OCI-LY1 (cell line): ENCODE results near the gene CPNE5.

Experiments used
- H2AFZ ChIP-seq: fragments of 200-600 bp; sonication (generic), shearing (Covaris generic); 2 replicates; pipeline ENCODE4 v1.6.0; 2014; ENCODE audit warnings: antibody characterized with exemption, mild to moderate bottlenecking, low read length
- H3F3A ChIP-seq: fragments of 200-600 bp; sonication (generic), shearing (Covaris generic); 2 replicates; pipeline ENCODE4 v1.6.0; 2014; ENCODE audit warnings: mild to moderate bottlenecking, antibody characterized with exemption, low read length, moderate library complexity; ENCODE audit not compliant: insufficient read depth
- H3K27ac ChIP-seq: fragments of 200-600 bp; sonication (generic); 2 replicates; pipeline ENCODE4 v1.5.1; 2014; ENCODE audit warnings: low read length, mixed run types, mild to moderate bottlenecking, low read depth; ENCODE audit not compliant: poor library complexity, severe bottlenecking
- H3K27me3 ChIP-seq: fragments of 200-600 bp; sonication (generic); 2 replicates; pipeline ENCODE4 v1.6.0; 2014; ENCODE audit warnings: antibody characterized with exemption, mild to moderate bottlenecking, low read length, moderate library complexity; ENCODE audit not compliant: insufficient read depth
- H3K36me3 ChIP-seq: fragments of 200-600 bp; sonication (generic); 2 replicates; pipeline ENCODE4 v1.6.1; 2014; ENCODE audit warnings: mild to moderate bottlenecking, antibody characterized with exemption, low read length, moderate library complexity, mixed read lengths; ENCODE audit not compliant: insufficient read depth
- H3K4me1 ChIP-seq: fragments of 200-600 bp; sonication (generic); 2 replicates; pipeline ENCODE4 v1.5.1; 2014; ENCODE audit warnings: mild to moderate bottlenecking, low read length, moderate library complexity; ENCODE audit not compliant: insufficient read depth, severe bottlenecking
- H3K4me2 ChIP-seq: fragments of 200-600 bp; sonication (generic), shearing (Covaris generic); 2 replicates; pipeline ENCODE4 v1.6.1; 2014; ENCODE audit warnings: low read length
- H3K4me3 ChIP-seq: fragments of 200-600 bp; sonication (generic); 2 replicates; pipeline ENCODE4 v1.5.1; 2014; ENCODE audit warnings: low read length, low read depth, mild to moderate bottlenecking, mixed read lengths; ENCODE audit not compliant: poor library complexity, severe bottlenecking
- H3K79me2 ChIP-seq: fragments of 200-600 bp; shearing (Covaris generic); 2 replicates; pipeline ENCODE4 v1.6.1; 2016; ENCODE audit warnings: mixed run types, low read length, mixed read lengths; ENCODE audit not compliant: insufficient read depth
- H3K9ac ChIP-seq: fragments of 200-600 bp; sonication (generic), shearing (Covaris generic); 2 replicates; pipeline ENCODE4 v1.6.1; 2014; ENCODE audit warnings: mild to moderate bottlenecking, low read length, mixed read lengths
- H3K9me2 ChIP-seq: fragments of 200-600 bp; sonication (generic), shearing (Covaris generic); 2 replicates; pipeline ENCODE4 v1.6.1; 2014; ENCODE audit warnings: low read depth, mild to moderate bottlenecking, low read length, mixed read lengths
- H3K9me3 ChIP-seq: fragments of 200-600 bp; shearing (Covaris generic); 2 replicates; pipeline ENCODE4 v1.6.1; 2014; ENCODE audit warnings: low read length, mixed read lengths
- H4K20me1 ChIP-seq: fragments of 200-600 bp; sonication (generic), shearing (Covaris generic); 2 replicates; pipeline ENCODE4 v1.6.0; 2016; ENCODE audit warnings: mild to moderate bottlenecking, low read length; ENCODE audit not compliant: insufficient read depth
- EZH2 ChIP-seq: fragments of 200-600 bp; sonication (generic), shearing (Covaris generic); IDR thresholded peaks from 2 replicates; pipeline ENCODE4 v1.8.0; 2017; ENCODE audit warnings: borderline replicate concordance, mixed run types, mild to moderate bottlenecking, antibody characterized with exemption, low read length, moderate library complexity, mixed read lengths
- TF ChIP-seq, protein P1 (sequence below): fragments of 200-600 bp; sonication (generic), shearing (Covaris generic); IDR thresholded peaks from 2 replicates; pipeline ENCODE4 v1.5.1; 2017; ENCODE audit warnings: mild to moderate bottlenecking, antibody characterized with exemption, low read length, moderate library complexity, mixed read lengths

Gene CPNE5

GRCh38 chr6:36729161-36729524 is 110.1 kb downstream of the CPNE5 start:
- Histone ChIP-seq H3K9me3 (no peaks in the 10 kb centered on the region), H3K27ac (no peak overlapping the region), H3F3A (no peaks in the 10 kb centered on the region), H3K27me3 (0 out of 2 replicates have a peak, but pooled peaks cover 3% of the 10 kb centered on the region), H4K20me1 (no peaks in the 10 kb centered on the region), H2AFZ (no peak overlapping the region), H3K4me3 (no peak overlapping the region), H3K4me1 (peaks cover 9% of the 10 kb centered on the region), H3K36me3 (no peaks in the 10 kb centered on the region), H3K4me2 (no peak overlapping the region), H3K9ac (no peak overlapping the region), H3K9me2 (no peaks in the 10 kb centered on the region), H3K79me2 (no peaks in the 10 kb centered on the region)
- no peak for TF ChIP-seq EZH2
- TF ChIP-seq, protein P1, sequence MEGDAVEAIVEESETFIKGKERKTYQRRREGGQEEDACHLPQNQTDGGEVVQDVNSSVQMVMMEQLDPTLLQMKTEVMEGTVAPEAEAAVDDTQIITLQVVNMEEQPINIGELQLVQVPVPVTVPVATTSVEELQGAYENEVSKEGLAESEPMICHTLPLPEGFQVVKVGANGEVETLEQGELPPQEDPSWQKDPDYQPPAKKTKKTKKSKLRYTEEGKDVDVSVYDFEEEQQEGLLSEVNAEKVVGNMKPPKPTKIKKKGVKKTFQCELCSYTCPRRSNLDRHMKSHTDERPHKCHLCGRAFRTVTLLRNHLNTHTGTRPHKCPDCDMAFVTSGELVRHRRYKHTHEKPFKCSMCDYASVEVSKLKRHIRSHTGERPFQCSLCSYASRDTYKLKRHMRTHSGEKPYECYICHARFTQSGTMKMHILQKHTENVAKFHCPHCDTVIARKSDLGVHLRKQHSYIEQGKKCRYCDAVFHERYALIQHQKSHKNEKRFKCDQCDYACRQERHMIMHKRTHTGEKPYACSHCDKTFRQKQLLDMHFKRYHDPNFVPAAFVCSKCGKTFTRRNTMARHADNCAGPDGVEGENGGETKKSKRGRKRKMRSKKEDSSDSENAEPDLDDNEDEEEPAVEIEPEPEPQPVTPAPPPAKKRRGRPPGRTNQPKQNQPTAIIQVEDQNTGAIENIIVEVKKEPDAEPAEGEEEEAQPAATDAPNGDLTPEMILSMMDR: no peak

DNA sequence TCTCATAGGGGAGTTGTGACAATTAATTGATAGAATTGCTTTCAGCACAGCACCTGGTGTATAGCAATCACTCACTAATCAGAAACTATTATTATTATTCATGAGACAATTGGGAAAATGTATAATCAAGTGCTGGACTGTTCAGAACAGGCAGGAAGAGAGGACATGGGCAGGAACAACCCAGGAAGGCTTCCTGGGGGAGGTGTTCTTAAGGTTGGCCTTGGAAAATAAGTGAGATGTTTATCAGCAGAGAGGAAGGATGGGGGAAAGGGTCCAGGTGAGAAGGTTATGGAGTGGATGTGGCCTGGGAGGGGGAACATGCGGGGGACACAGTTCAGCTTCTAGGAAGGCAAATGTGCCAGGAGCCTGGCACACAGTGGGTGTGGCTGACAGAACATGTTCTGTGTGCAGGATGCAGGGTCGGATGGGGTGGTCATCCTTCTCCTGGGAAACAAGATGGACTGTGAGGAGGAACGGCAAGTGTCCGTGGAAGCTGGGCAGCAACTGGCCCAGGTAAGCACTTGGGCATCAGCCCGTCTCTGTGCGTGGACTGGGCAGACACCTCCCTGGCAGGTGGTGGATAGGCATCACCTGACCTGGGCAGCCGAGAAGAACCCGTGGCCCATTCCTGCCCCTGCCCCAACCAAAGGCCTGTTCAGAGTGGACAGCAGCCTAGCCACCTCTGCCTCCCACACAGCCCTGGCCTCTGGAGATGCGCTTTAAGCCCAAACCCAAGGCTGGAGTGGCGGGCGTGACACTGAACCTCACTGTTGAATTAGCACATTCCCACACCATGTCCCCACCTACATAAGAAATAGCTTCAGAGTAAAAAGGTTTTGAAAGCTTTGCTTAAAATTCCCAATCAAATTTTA is 110.7 kb downstream of the CPNE5 start:
- Histone ChIP-seq H3F3A (no peaks in the 10 kb centered on the region), H3K4me1 (peaks cover 9% of the 10 kb centered on the region), H3K36me3 (no peaks in the 10 kb centered on the region), H3K79me2 (no peaks in the 10 kb centered on the region), H3K9me2 (no peaks in the 10 kb centered on the region), H2AFZ (no peak overlapping the region), H3K4me2 (no peak overlapping the region), H3K27me3 (0 out of 2 replicates have a peak, but pooled peaks cover 3% of the 10 kb centered on the region), H3K4me3 (no peak overlapping the region), H3K27ac (no peak overlapping the region), H3K9me3 (no peaks in the 10 kb centered on the region), H3K9ac (no peak overlapping the region), H4K20me1 (no peaks in the 10 kb centered on the region)
- TF ChIP-seq, protein P1: no peak
- TF ChIP-seq EZH2: no peak

- no peaks in the 10 kb centered on the region for H3K9me3 ChIP-seq
- 0 out of 2 replicates have a peak, but pooled peaks cover under 1% of the 10 kb centered on the region for H3K27me3 ChIP-seq
- no peaks in the 10 kb centered on the region for H4K20me1 ChIP-seq
- no peak overlapping the region for H3K27ac ChIP-seq
- H3K4me2 ChIP-seq: no peak overlapping the region
- H3K9me2 ChIP-seq: no peaks in the 10 kb centered on the region
- H3K4me1 ChIP-seq: peaks cover 9% of the 10 kb centered on the region
- no peak overlapping the region for H3K9ac ChIP-seq
- H3F3A ChIP-seq: no peaks in the 10 kb centered on the region
- no peak for TF ChIP-seq EZH2
- TF ChIP-seq, protein P1: no peak
- H3K79me2 ChIP-seq: no peaks in the 10 kb centered on the region
- H2AFZ ChIP-seq: no peak overlapping the region
- H3K4me3 ChIP-seq: no peak overlapping the region
- H3K36me3 ChIP-seq: no peaks in the 10 kb centered on the region
Observed at GRCh38 chr6:36727505-36728021, 111.7 kb downstream of the CPNE5 start.
